HG03066 (cell line): ENCODE measurements around the gene MCM10.
A peak's percentile ranks its signal among the peaks of the same experiment; 100 is the strongest.
"Not testable (repeated sequence)": the region's sequence is repeated elsewhere in the genome, so short reads cannot be mapped to it uniquely, and the experiment has no call there.

Experiments used
- ATAC-seq: cut with Tn5 transposase; IDR thresholded peaks from one replicate; pipeline ENCODE4 v1.9.1; 2021; ENCODE audit warnings: low read depth; ENCODE audit not compliant: unreplicated experiment

Gene MCM10

DNA sequence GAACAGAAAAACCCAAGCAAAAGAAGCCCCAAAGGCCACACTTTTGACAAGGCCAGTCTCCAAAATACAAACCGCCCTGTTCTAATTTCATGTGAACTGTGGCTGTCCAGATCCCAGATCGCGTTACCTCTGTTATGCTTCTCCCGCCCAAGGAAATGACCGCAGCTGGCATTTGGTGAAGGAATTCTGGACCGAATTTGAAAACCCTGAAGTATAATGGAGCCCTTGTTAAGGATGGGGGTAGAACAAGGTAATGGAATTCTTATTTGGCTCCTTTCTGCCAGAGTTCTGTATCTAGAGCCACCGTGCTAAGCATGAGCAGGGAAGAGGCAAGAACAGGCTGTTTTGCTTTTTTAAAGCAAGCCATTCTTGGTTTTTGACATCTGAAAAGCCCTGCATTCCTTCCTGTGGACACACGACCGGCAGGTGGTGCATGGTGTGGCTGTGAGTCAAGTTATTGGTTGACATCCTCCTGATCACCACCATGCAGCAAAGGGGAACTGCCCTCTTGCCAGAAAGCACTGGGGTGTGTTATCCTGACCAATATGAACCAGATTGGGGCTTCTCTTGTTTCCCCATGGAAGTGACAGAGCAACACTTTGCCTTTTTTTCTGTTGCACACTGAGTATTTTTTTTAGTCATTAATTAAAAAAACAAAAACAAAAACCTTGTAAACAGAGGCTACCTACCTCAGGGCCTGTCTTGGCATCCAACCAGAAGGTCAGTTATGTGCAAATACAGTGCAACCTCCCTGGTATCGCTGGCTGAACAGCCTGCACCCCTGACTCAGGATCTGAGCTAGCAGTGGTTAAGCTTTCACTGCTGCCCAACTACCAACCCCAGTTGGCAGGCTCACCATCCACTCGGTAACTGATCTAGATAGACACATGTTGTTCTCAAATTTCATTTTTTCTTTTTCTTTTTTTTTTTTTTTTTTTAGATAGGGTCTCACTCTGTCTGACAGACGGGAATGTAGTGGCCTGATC, 58.6 kb downstream of the MCM10 start:
- ATAC-seq = peak; percentile 63

DNA sequence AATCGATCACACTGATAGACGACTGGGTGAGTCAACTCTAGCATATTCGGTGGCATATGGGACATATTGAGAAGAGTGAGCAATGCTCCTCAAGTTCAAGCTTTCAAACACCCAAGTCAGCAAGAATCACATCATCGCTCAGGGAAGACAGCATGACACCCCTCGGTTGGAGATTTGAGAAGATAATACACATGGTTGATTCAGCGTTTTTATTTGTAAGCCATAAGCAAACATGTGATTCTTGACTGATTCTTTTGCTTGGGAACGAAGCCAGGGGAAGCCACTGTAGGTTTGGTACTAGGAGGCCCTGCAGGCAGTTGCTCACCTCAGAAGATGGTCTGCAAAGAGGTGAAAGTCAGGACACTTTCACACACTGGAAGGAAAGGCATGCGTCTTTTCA, 60.2 kb downstream of the MCM10 start:
- ATAC-seq = no peak

DNA sequence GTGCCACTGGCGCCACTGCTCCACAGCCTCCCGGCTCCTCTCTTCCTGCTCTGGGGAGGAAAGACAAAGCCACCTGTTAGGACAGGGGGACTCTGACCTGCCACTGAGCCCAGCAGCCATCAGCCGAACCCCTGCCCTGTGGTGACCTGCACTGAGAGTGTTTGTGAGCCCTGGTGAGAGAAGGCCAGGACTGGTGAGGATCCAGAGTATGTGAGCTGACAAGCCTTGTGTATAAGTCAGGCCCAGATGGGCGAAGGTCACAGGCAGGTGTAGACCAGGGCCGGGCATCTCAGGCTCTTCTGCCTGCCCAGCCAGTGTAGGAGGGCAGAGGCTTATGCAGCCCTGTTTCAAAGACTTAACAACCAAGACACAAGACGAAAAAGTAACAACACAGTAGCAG, 60.8 kb downstream of the MCM10 start:
- ATAC-seq = no peak

DNA sequence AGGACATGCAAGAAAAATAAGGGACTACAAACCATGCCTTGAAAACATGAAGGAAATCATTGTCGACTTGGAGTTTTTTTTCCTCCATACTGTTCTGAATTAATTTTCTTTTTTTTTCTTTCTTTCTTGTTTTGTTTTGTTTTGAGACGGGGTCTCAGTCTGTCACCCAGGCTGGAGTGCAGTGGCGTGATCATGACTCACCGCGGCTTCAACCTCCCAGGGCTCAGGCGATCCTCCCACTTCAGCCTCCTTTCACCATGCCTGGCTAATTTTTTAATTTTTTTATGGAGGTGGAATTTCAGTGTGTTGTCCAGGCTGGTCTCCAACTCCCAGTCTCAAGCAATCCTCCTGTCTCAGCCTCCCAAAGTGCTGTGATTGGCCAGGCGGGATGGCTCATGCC, 61.2 kb downstream of the MCM10 start:
- ATAC-seq = no peak

DNA sequence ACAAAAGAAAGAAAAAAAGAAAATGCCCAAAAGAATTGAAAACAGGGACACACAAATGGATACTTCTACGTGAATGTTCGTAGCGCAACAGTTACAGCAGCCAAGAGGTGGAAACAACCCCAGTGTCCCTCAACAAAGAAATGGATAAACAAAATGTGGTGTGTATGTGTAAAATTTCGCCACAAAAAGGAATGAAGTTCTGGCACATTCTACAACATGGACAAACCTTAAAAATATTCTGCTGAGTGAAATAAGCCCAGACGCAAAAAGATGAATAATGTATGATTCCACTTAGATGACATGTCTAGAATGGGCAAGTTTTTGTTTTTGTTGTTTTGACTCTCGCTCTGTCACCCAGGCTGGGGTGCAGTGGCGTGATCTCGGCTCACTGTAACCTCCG, 61.9 kb downstream of the MCM10 start:
- ATAC-seq = no peak

DNA sequence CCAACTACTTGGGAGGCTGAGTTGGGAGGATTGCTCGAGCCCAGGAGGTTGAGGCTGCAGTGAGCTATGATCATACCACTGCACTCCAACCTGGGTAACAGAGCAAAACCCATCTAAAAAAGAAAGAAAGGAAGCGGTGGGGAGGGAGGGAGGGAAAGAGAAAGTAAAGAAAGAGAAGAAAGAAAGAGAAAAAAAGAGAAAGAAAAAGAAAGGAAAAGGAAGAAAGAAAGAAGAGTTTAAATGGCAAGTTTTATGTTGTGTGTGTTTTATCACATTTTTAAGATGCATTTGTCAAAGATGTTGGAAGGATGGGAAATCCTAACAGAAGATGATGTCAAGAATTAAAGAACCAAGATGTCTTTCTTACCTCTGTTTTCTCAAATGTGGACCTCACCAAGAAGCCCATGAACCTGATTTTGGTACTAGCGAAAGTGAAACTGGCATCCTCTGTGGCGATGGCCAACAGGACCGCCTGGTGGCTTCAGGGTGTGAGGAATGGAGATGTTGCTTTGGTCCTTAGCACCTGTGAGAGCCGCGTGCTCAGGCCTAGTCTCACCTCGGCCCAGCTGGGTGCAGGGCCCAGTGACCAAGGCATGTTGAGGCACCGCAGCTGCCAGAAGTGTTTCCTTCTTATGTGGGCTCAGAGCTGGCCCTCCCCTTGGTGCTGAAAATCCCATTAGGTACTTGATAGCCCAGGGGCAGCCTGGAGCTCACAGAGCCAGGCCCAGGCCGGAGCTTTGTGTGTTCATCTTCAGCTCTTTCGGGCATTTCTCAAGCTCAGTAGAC, 63.0 kb downstream of the MCM10 start:
- no peak for ATAC-seq

DNA sequence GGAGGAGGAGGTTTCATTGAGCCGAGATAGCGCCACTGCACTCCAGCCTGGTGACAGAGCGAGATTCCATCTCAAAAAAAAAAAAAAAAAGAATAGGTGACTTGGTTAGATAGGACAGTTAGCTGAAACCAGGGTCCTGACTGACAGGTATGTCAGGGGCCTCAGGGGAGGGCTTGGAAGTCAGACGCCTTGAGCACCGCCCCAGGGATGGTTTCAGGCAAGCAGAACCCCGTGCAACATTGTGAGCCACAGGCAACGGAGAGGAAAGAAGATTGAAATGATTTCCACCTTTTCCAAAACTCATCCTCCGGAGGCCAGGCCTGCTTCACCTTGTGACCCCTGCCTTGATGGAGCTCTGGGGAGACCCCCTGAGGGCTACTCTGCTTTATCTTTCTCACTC, 64.2 kb downstream of the MCM10 start:
- no peak for ATAC-seq

DNA sequence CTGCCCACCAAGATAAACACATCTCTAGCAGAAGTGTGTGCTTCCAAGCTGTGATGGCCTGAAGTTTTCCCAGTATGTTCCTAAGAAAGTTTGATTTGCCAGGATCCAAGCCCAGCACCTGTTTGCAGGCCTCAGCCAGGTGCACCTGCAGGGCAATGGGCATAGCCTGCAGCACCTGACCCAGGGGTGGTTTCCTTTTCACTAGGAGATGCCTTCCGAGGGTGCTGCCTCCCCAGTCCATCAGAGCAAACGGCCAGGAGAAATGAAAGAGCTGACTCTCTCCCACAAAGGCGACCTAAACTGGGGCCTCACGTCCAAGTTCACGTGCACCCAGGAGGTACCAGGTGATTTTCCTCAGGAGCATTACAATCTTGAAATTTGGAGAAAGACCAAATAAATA, 65.7 kb downstream of the MCM10 start:
- no peak for ATAC-seq

DNA sequence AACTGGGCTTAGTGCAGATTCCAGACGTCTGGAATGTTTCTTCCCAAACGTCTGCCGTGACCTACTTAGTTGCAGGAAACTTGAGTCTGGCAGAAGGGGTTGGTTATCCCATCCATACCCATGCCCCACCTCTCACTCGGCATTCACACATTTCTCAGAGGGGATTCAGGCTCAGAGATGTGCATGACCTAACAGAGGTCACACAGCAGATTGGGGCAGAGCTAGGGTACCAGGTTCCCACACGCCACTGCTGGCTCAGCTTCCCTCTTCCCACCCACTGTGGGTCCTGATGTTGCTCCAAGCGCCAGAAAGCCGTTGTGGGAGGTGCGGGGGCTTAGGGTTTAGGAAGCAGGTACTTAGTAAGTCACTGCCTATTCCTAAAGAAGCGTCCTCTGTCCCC, 69.8 kb downstream of the MCM10 start:
- ATAC-seq = no peak

DNA sequence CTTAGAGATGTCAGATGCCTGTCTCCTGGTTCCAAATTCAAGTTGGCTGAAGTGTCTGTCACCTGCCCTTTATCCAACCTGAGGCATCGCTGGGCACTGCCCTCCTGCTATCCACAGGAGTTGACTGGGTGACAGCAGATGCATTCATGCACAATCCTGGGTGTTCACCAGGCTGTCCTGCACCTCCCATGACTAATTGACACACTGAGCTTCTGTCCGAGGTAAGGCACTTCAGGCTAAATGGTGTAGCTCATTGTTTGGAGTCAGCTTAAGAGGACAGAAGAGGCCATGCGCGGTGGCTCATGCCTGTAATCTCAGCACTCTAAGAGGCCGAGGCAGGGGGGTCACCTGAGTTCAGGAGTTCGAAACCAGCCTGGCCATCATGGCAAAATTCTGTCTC, 70.5 kb downstream of the MCM10 start:
- no peak for ATAC-seq

DNA sequence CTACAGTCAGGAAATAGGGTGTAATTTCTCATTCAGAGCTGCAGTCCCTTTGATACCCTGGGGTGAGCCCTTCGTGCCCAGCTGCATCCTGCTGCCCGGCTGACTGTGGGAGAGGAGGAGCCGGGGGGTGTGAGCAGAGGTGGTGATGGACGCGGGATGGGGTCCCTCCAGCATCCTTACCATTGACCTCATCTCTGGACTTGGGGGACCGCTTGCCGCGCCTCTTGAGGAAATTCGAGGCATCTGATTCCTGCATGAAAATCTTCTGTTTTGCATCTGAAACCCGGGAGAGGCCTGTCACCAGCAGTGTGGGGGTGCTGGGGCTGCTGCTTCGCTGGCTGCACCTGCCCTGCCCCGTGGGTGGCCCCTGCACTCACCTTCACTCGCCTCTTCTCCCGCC, 72.0 kb downstream of the MCM10 start:
- ATAC-seq = no peak

DNA sequence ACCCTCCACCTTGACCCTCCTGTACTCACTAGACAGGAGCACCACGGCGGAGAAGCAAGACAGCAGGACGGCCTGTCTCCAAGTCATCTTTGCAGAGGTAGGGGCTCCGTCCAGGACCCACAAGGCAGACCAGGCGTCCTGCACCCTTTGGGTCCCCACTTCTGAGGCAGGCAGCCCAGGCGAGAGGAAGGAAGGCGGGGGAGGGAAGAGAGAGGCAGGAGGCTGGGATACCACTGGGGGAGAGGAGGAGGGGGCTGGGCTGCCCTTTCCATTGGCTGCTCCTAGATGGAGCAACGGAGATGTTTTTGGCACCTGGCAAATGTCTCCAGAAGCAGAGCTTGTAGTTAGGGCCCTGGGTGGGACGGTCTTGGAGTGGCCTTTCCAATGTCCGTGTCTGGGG, 72.8 kb downstream of the MCM10 start, which contains the start of gene UCMA:
UCMA (minus strand) TSS at position 203 of the 400 bp plus-strand sequence; CDS start at position 87, 116 bp downstream.
- ATAC-seq = no peak

DNA sequence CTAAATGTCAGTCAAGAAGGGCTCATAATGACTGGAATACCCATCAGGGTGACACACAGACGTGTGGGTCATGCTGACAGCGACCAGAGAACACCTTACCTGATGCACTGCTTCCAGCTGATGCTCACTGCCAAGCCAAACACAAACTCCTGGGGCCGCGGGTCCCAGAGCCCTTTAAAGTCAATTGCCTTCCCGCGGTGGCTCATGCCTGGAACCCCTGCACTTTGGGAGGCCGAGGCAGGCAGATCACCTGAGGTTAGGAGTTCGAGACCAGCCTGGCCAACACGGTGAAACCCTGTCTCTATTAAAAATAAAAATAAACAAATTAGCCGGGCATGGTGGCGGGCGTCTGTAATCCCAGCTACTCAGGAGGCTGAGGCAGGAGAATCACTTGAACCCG, 73.4 kb downstream of the MCM10 start:
- not testable (repeated sequence) for ATAC-seq

DNA sequence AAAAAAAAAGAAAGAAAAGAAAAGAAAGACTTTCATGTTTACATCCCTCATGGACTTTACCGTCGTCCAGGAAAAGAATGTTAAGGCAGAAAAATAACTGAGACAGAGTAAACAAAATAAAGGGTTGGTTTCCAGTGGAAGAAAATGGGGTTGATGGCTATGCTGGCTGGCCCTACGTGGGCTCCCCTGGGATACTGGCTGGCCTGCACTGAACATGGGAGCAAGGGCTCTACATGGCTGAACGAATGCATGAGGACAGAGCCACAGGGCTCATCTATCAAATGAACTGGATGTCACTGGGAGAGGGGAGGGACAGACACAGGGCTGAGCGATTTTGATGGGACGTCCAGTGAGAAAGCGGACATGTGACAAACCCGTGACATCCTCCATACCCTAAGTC, 75.3 kb downstream of the MCM10 start:
- ATAC-seq = no peak

DNA sequence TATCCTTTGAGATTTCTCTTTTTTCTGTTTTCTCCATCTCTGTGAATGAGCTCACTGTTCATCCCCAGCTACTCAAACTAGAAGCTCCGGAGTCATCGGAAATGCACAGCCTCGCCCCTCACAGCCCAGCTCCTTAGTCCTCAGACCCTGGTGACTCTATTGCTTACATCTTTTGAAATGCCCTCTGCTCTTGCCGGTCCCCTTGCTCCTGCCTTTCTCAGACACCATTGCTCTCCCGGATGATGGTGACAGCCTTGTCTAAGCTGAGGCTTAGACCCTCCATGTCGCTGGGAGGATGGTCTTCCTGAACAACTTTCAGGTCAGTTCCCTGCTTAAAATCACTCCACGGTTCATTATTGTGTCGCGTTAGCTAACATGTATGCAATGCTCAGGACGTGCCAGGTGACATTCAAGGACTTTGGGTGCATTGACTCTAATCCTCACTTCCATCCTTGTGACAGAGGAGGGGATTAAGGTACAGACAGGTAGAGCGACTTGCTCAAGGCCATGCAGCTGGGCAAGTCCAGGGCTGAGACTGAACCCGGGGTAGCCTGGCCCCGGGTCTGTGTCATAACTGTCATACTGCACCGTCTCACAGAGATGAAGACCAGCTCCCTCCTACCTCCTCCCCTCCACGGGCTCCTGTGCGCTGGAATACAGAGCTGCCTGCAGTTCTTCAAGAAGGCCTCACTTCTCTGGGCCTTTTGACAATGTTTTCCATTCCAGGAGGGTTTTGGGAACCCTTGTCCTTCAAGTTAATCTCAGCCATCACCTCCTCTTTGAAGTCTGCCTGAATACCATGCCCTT, 77.1 kb downstream of the MCM10 start:
- ATAC-seq = no peak

DNA sequence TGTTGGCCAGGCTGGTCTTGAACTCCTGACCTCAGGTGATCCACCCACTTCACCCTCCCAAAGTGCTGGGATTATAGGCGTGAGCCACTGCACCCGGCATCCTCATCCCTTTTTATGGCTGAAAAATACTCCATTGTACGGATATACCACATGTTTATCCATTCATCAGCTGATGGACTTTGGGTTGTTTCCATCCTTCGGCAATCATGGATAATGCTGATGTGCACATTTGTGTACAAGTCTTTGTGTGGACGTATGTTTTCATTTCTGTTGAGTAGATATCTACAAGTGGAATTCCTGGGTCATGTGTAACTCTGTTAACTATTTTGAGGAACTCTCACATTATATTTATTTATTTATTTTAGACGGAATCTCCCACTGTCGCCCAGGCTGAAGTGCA, 78.6 kb downstream of the MCM10 start:
- no peak for ATAC-seq

DNA sequence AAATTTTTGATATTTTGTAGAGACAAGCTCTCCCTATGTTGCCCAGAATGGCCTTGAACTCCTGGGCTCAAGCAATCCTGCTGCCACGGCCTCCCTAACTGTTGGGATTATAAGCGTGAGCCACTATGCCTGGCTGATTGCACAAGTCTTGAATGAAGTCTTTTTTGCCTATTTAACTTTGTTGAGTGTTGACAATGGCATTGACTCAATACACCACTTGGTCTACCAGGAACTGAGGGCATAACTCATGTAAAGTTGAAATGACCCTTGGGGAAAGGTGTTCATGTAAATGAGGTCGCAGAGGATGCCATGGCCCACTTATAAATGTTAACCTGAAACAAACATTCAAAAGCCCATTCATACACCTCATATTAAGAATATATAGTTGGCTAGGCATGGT, 80.3 kb downstream of the MCM10 start:
- no peak for ATAC-seq

DNA sequence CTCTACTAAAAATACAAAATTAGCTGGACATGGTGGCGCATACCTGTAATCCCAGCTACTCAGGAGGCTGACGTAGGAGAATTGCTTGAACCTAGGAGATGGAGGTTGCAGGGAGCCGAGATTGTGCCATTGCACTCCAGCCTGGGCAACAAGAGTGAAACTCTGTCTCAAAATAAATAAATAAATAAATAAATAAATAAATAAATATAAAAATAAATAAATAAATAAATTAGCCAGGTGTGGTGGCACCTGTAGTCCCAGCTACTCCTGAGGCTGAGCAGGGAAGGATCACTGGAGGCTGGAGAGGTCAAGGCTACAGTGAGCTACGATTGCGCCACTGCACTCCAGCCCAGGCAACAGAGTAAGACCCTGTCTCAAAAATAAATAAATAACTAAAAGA, 80.9 kb downstream of the MCM10 start:
- not testable (repeated sequence) for ATAC-seq

DNA sequence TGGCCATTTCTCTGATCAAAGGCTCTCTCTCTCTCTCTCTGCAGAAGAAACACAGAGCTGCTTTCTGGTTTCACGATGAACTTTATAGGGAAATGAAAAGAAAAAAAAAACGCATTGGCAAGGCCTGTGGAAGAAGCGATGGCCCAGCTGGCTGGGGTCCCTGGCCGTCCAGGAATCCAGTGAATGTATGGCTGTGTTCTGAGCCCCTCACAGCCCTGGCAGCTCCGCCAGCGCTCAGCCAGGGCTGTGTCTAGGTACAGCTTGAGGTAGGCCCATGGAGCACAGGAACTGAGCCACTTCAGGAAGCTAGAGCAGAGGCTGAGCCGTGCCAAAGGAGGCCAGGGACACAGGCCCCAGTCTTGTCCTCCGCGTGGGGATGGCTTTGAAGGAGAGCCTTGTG, 85.9 kb downstream of the MCM10 start:
- no peak for ATAC-seq

DNA sequence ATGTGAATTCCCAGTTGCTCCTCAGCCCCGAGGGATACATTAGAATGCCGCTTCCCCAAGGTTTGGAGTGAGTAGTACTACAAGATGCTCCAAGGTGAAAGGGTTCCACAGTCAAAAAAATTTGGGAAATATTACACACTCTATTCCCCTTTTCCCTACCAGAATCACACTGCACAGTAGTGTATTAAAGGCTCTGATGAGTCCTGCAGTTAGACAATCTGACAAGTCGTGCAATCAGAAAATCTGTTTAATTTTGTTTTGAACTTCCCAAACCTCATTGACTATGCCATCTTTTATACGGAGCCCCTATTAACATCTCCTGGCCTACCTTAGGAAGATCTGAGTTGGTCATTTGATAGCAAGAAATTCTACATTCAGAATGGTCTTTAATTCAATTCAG, 86.4 kb downstream of the MCM10 start:
- ATAC-seq = no peak

DNA sequence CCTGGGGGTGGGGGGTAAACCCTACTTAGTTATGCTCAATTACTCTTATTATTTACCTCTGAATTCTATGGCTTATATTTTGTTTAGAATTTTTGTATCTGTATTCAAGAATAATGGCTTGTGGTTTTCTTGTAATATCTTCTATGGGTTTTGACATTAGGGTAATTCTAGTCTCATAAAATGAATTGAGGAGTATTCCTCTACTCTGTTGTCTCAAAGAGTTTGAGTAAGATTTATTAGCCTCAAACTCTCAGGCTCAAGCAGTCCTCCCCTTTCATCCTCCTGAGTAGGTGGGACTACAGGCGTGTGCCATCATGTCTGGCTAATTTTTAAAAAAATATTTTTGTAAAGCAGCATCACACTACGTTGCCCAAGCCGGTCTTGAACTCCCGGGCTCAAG, 92.4 kb downstream of the MCM10 start:
- ATAC-seq = no peak
